ENCODE results near the gene PRKCA.

The PRKCA gene

DNA sequence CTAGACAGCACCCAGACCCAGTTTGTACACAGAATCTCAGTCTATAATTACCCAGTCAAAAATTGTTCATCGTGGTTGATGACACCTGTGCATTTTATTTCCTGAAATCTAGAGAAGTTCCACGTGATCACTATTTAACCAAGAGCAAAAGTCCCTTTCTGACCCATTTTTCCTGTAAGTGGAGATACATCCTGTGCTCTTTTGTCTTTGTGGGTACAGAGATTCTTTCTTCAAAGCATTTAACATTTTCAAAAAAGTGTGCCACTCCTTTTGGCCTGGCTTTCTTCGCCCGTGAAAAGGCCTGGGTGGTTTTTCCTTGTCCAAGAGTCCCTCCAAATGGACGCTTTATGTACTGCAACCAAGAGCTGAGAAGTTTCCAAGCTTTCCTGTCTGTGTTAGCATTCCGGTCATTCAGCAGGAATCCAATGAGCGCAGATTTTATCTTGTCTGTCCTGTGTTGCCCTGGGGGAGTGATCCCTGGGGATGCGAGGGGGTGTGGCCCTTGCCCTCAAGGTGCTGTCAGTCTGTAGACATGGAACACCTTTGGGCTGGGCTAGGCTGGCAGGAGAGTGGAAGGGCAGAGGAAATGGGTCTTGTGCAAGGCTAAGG lies 371.4 kb downstream of the PRKCA start:
- DNase-seq, result peak; percentile 28

DNA sequence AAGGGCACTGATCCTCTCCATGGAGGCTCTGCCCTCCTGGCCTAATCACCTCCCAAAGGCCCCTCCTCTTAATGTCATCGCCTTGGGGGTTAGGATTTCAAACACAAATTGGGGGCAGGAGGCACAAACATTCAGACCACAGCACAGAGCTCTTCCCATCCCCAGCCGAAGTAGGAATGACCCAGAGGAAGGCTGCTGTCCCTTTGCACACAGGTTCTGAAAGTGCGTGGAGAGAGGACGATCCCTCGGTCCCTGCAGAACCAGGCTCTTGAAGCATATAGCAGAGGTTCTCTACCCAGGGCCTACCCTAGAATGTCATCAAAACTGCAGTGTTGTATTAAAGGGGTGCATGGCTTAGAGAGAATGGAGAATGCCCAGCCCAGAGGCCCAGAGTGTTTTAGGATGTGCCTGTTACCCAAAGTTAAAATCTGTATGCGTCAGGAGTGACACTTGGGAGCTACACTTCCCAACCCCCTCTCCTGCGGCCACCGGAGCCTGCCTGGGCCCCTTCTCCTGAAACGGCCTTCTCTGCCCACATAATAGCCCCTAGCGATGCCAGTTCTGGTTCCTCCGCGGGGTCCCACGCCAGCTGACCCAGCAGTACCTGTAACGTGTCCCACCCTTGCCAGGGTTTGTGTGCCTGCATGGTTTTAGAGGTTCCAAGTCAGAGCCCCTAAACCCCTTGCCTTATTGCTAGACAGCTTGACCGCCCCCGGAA lies 373.0 kb downstream of the PRKCA start:
- no peak for DNase-seq

GRCh38 chr17:66675991-66676371 lies 373.6 kb downstream of the PRKCA start:
- DNase-seq, result no peak

GRCh38 chr17:66676421-66676820 lies 374.0 kb downstream of the PRKCA start:
- DNase-seq, result no peak

DNA sequence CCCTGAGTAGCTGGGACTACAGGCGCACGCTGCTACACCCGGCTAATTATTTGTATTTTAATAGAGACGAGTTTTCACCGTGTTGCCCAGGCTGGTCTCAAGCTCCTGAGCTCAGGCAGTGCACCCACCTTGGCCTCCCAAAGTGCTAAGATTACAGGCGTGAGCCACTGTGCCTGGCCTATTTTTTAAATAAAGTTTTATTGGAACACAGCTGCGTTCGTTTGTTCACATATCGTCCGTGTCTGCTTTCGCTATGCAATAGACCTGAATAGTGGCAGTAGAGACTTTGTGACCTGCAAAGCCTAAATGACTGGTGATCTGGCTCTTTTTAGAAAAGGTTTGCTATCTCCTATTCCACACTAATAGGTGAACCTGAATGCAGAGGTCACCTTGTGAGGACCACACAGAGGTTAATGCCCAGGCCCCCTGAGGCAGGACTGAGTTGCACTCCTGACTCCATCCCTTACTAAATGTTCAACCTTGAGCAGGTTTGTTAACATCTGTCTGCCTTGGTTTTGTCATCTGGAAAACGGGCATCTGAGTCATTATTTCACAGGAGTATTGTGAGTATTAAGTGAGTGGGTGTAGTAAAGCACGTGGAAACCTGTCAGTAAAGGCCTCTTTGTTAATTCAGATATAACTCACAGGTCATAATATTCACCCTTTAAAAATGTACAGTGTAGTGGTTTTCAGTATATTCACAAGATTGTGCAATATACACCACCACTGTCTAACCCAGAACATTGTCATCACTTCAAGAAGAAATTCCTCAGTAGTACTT lies 375.0 kb downstream of the PRKCA start:
- no peak for DNase-seq

DNA sequence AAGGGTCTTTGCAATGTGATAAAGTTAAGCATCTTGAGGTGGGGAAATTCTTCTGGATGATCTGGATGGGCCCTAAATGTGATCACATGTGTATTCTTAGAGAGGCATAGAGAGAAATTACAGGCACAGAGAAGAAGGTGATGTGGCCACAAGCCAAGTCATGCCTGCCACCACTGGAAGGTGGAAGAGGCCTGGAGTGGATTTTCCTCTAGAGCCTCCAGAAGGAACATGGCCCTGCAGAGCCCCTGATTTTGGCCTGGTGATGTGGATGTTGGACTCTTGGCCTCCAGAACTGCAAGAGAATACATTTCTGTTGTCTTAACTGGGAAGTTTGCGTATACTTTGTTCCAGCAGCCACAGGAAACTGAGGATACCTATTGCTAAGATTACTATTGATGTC lies 375.6 kb downstream of the PRKCA start:
- DNase-seq, result no peak

- DNase-seq, result no peak
These were observed 376.4 kb downstream of the PRKCA start for GRCh38 chr17:66678827-66679226.

GRCh38 chr17:66679631-66680517 lies 377.5 kb downstream of the PRKCA start:
- no peak for DNase-seq

DNA sequence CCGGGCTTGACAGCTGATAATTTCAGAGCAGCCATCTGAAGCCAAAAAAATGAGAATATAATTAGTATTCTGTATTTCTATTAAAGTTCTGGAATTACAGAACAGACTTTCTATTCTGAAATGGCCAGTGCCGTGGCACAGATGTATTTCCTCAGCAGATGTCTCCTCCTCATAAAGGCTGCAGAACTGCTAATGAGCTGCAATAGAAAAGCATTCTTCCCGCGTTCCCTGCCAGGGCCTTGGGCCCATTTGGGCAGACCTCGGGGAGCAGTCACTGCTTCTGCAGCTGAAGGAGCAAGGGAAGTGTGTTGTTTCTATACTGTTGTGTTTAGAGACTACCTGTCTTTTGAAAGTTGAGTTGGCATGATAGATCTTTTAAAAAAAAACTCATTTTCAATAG lies 379.9 kb downstream of the PRKCA start:
- DNase-seq, result no peak

DNA sequence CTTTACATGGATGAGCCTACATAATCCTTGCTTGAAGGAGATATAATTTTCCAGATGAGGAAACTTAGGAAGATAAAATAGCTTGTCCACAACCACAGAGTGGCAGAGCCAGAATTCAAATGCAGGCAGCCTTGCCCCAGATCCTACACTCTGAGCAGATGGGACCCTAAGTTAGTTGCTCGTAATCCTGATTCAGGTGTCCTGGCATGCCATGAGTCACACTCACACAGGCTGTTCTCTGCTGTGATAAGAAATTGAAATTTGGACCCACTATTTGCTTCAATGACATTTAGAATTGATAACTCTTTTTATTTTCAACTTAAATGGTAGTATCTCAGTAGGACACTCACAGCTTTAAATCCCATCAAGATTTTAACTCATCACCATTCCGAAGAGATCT lies 381.8 kb downstream of the PRKCA start:
- no peak for DNase-seq

GRCh38 chr17:66684731-66685130 lies 382.3 kb downstream of the PRKCA start:
- no peak for DNase-seq

DNA sequence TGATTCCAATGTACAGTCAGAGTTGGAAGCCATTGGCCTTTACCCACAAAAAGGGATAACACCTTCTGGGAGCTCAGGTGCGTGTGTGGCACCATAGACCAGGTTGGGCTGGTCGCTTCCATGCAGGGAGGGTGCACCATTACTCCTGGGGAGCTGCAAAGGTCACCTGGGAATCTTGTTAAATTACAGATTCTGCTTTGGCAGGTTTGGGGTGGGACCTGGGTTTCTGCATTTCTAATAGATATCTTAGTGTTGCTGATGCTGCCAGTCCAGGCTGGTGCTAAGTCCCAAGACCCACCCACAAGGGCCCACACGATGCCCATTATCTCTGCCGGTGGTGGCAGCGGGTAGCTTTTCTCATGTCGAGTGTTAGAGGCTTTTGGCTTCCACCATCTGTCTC lies 384.2 kb downstream of the PRKCA start:
- no peak for DNase-seq

GRCh38 chr17:66687570-66688284 lies 385.3 kb downstream of the PRKCA start:
- DNase-seq, result no peak

DNA sequence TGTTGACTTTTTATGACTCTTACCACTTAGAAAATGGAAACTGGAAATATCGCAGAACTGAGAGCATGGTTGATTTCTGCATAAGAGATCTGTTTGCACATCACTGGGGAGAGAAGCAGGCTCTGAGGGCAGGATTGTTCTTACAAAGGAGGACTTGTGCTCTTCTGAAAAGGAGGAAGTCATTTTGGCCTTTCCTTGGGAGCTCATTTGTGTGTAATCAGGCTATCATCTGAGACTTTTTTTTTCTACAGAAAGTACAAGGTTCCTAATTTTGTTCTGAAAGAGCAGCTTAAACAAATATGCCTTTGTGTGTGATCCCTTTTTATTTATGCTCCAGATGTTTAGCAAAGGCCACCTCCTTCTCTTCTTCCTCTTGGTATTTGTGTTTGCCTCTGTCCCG lies 386.8 kb downstream of the PRKCA start:
- no peak for DNase-seq

DNA sequence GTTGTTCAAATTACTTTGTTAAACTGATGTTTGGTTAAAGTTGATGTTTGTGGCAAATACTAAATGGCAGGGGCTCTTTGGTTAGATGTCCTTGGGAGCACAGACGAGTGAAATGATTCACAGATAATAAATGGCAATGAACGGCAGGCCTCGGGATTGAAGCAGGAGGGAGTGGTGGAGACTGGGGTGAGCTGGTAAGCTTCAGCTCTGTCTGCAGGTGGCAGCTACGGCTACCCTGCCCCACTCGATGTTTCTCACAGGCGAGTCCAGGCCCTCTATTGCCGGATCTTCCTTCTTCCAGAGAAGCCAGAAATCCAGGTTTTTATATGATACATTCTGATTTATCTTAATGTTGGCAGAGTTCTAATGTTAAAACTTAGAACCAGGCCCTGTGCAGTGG lies 387.8 kb downstream of the PRKCA start:
- no peak for DNase-seq

DNA sequence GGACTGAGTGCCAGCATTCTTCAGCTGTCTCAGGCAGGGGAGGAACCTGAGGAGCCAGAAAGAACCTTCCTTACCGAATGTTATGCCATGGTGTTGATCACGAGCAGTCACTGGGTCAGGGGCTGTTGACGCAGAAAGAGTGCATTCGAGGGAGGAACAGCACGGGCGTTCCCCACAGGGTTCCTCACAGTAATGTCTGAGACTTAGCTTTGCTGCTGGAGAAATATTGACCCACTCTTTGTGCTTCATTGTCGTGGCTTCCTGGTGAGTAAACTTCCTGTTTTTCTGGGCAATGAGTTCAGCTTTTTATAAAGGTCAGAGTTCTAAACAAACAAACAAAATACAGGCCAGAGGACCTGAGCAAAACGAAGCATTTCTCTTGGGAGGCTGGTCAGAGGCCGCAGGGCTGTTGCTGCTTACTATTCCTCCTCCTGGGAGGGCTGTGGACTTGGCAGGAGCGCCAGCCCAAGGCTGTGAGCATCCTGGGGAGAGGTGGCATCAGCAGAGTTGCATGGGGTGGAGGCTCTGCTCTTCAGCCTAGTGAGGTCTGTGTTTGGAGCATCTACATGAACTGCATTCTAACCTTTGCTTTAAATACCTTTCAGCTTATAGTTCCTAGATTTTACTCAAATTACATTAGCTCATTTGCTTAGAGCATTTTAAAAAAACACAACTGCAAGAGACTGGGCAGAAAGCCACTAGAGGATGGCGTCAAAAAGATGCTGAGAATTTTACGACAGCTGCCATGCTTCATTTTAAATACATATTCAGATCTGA lies 389.4 kb downstream of the PRKCA start:
- no peak for DNase-seq

- DNase-seq, result no peak
These were observed 389.9 kb downstream of the PRKCA start for GRCh38 chr17:66692421-66692690.

DNA sequence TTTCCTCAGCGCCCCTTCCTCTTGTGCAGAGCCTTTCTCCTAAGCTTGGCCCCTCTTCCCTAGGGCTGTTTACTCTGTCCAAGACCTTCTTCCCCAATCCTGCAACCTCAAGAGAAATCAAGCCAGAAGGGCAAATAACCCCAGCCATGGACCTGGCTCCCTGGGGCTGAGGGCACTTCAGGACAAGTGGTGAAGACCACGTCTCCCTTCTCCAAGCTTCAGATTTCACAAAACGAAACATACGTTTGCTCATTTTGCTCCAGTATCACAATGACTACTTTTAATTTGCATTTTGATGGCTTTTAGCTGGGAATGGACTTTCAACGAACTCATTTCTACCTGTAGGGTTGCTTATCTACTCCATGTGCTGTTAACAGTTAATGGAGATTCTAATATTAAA lies 392.7 kb downstream of the PRKCA start:
- no peak for DNase-seq

GRCh38 chr17:66698270-66698669 lies 395.9 kb downstream of the PRKCA start:
- no peak for DNase-seq

- DNase-seq, result no peak
These were observed 399.0 kb downstream of the PRKCA start for GRCh38 chr17:66701462-66701861.

DNA sequence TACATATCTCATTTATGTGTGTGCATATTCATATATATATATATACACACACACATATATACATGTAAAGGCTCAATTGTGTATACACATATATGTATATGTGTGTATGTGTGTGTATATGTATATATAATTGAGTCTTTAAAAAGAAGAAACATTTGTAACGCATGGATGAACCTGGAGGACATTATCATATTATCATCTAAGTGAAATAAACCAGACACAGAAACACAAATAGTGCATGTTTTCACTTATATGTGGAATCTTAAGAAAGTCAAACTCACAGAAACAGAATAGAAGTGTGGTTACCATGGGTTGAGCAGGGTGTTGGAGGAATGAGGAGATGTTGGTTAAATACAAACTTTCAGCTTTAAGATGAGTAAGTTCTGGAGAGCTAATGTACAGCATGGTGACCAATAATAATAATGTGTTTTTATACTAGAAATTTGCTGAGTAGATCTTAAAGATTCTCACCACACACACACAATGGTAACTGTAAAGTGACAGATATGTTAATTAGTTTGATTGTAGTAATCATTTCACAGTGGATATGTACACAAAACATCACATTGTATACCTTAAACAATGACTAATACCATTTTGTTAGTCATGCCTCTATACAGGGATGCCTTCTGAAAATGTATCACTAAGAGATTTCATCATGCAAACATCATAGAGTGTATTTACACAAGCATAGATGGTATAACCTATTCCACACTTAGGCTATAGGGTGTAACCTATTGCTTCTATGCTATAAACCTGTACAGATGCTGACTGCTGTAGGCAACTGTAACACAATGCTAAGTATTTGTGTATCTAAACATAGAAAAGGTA lies 399.9 kb downstream of the PRKCA start:
- DNase-seq, result no peak
